ENCODE data around the gene CDCA3. TPM values are rescaled to one million over a fixed set of nuclear protein-coding genes. Genes with fewer than 3 reads are reported as not detected.
"Not testable (repeated sequence)": the region's sequence is repeated elsewhere in the genome, so short reads cannot be mapped to it uniquely, and the experiment has no call there.

Gene CDCA3
- 1 to 10 TPM; 1.7 to 4.0 (median 3.1) TPM for total RNA-seq

GRCh38 chr12:6851153-6851920, at the start of gene CDCA3:
TSS of gene CDCA3 (minus strand) at chr12:6851286. CDS start at chr12:6850952, 334 bp downstream.
- Mint-ChIP-seq H3K4me3 (peak within 1 kb of the TSS; percentile 94), H3K9me3 (no peaks in the 10 kb centered on the region), H3K27me3 (ENCODE audit: low read depth) (no peaks in the 10 kb centered on the region), H3K4me1 (ENCODE audit: low read depth) (peaks cover 25% of the 10 kb centered on the region), H3K36me3 (ENCODE audit: insufficient read depth) (peaks cover 11% of the 10 kb centered on the region)
- peak; percentile 58 for ATAC-seq
- peak; percentile 86 for DNase-seq

GRCh38 chr12:6899837-6900519, 48.9 kb upstream of the CDCA3 start:
- no peaks in the 10 kb centered on the region for H3K27me3 Mint-ChIP-seq (ENCODE audit: low read depth)
- H3K9me3 Mint-ChIP-seq, result no peaks in the 10 kb centered on the region
- no peaks in the 10 kb centered on the region for H3K36me3 Mint-ChIP-seq (ENCODE audit: insufficient read depth)
- DNase-seq, result no peak
- ATAC-seq, result no peak
- H3K4me1 Mint-ChIP-seq (ENCODE audit: low read depth), result peaks cover 6% of the 10 kb centered on the region
- no peak overlapping the region for H3K4me3 Mint-ChIP-seq

- no peaks in the 10 kb centered on the region for H3K36me3 Mint-ChIP-seq (ENCODE audit: insufficient read depth)
- ATAC-seq, result no peak
These were observed 48.3 kb upstream of the CDCA3 start for GRCh38 chr12:6899427-6899826.

GRCh38 chr12:6896846-6897435, 45.9 kb upstream of the CDCA3 start:
- H3K4me1 Mint-ChIP-seq (ENCODE audit: low read depth), result peaks cover 6% of the 10 kb centered on the region
- H3K27me3 Mint-ChIP-seq (ENCODE audit: low read depth), result no peaks in the 10 kb centered on the region
- no peak overlapping the region for H3K4me3 Mint-ChIP-seq
- no peaks in the 10 kb centered on the region for H3K9me3 Mint-ChIP-seq
- no peaks in the 10 kb centered on the region for H3K36me3 Mint-ChIP-seq (ENCODE audit: insufficient read depth)
- ATAC-seq (no peak), DNase-seq (no peak)

More at GRCh38 chr12:6899427-6899826, 48.3 kb upstream of the CDCA3 start:
- H3K4me1 Mint-ChIP-seq (ENCODE audit: low read depth), result peaks cover 6% of the 10 kb centered on the region
- DNase-seq, result no peak
- no peaks in the 10 kb centered on the region for H3K9me3 Mint-ChIP-seq
- H3K4me3 Mint-ChIP-seq, result no peak overlapping the region
- no peaks in the 10 kb centered on the region for H3K27me3 Mint-ChIP-seq (ENCODE audit: low read depth)

GRCh38 chr12:6894321-6894720, 43.2 kb upstream of the CDCA3 start:
- DNase-seq, result no peak
- no peaks in the 10 kb centered on the region for H3K9me3 Mint-ChIP-seq
- H3K27me3 Mint-ChIP-seq (ENCODE audit: low read depth), result no peaks in the 10 kb centered on the region
- no peak overlapping the region for H3K4me3 Mint-ChIP-seq
- ATAC-seq, result no peak
- peaks cover 9% of the 10 kb centered on the region for H3K4me1 Mint-ChIP-seq (ENCODE audit: low read depth)
- H3K36me3 Mint-ChIP-seq (ENCODE audit: insufficient read depth), result no peaks in the 10 kb centered on the region

- not testable (repeated sequence) for H3K36me3 Mint-ChIP-seq (ENCODE audit: insufficient read depth); H3K4me3 Mint-ChIP-seq; ATAC-seq
These were observed 41.6 kb upstream of the CDCA3 start for GRCh38 chr12:6892683-6893082.

GRCh38 chr12:6891646-6892001, 40.5 kb upstream of the CDCA3 start:
- Mint-ChIP-seq H3K4me3 (peak overlapping the region; percentile 81), H3K9me3 (no peaks in the 10 kb centered on the region), H3K27me3 (ENCODE audit: low read depth) (no peaks in the 10 kb centered on the region), H3K4me1 (ENCODE audit: low read depth) (peaks cover 9% of the 10 kb centered on the region), H3K36me3 (ENCODE audit: insufficient read depth) (no peaks in the 10 kb centered on the region)
- no peak for ATAC-seq
- no peak for DNase-seq

More at GRCh38 chr12:6892683-6893082, 41.6 kb upstream of the CDCA3 start:
- H3K4me1 Mint-ChIP-seq (ENCODE audit: low read depth); H3K27me3 Mint-ChIP-seq (ENCODE audit: low read depth); DNase-seq; H3K9me3 Mint-ChIP-seq: not testable (repeated sequence)

- H3K9me3 Mint-ChIP-seq, result no peaks in the 10 kb centered on the region
- DNase-seq (peak; percentile 99), ATAC-seq (peak; percentile 97)
- H3K36me3 Mint-ChIP-seq (ENCODE audit: insufficient read depth), result no peaks in the 10 kb centered on the region
- H3K4me3 Mint-ChIP-seq, result peak overlapping the region; percentile 81
- H3K4me1 Mint-ChIP-seq (ENCODE audit: low read depth), result peaks cover 9% of the 10 kb centered on the region
- no peaks in the 10 kb centered on the region for H3K27me3 Mint-ChIP-seq (ENCODE audit: low read depth)
These were observed 39.9 kb upstream of the CDCA3 start for GRCh38 chr12:6890789-6891645.

GRCh38 chr12:6889775-6890573, 38.9 kb upstream of the CDCA3 start:
- not testable (repeated sequence) for ATAC-seq; H3K36me3 Mint-ChIP-seq (ENCODE audit: insufficient read depth); H3K9me3 Mint-ChIP-seq; DNase-seq; H3K27me3 Mint-ChIP-seq (ENCODE audit: low read depth); H3K4me1 Mint-ChIP-seq (ENCODE audit: low read depth)
- H3K4me3 Mint-ChIP-seq, result peak overlapping the region; percentile 81

- ATAC-seq; DNase-seq; H3K27me3 Mint-ChIP-seq (ENCODE audit: low read depth); H3K36me3 Mint-ChIP-seq (ENCODE audit: insufficient read depth); H3K4me3 Mint-ChIP-seq; H3K9me3 Mint-ChIP-seq; H3K4me1 Mint-ChIP-seq (ENCODE audit: low read depth): not testable (repeated sequence)
These were observed 37.7 kb upstream of the CDCA3 start for GRCh38 chr12:6888794-6889193.

- no peaks in the 10 kb centered on the region for H3K9me3 Mint-ChIP-seq
- H3K4me3 Mint-ChIP-seq, result no peak overlapping the region
These were observed 37.3 kb upstream of the CDCA3 start for GRCh38 chr12:6888360-6888759.

GRCh38 chr12:6887460-6887859, 36.4 kb upstream of the CDCA3 start:
- peaks cover 9% of the 10 kb centered on the region for H3K36me3 Mint-ChIP-seq (ENCODE audit: insufficient read depth)
- peaks cover 9% of the 10 kb centered on the region for H3K4me1 Mint-ChIP-seq (ENCODE audit: low read depth)
- no peak overlapping the region for H3K4me3 Mint-ChIP-seq
- no peak for DNase-seq
- ATAC-seq, result no peak
- H3K9me3 Mint-ChIP-seq, result no peaks in the 10 kb centered on the region
- H3K27me3 Mint-ChIP-seq (ENCODE audit: low read depth), result no peaks in the 10 kb centered on the region

More at GRCh38 chr12:6888360-6888759, 37.3 kb upstream of the CDCA3 start:
- peaks cover 9% of the 10 kb centered on the region for H3K36me3 Mint-ChIP-seq (ENCODE audit: insufficient read depth)
- no peaks in the 10 kb centered on the region for H3K27me3 Mint-ChIP-seq (ENCODE audit: low read depth)
- H3K4me1 Mint-ChIP-seq (ENCODE audit: low read depth), result peaks cover 9% of the 10 kb centered on the region
- no peak for ATAC-seq
- no peak for DNase-seq

GRCh38 chr12:6886206-6886999, 35.3 kb upstream of the CDCA3 start:
- not testable (repeated sequence) for H3K4me3 Mint-ChIP-seq; H3K27me3 Mint-ChIP-seq (ENCODE audit: low read depth); DNase-seq; ATAC-seq; H3K9me3 Mint-ChIP-seq; H3K36me3 Mint-ChIP-seq (ENCODE audit: insufficient read depth); H3K4me1 Mint-ChIP-seq (ENCODE audit: low read depth)
